Measurements from ENCODE around the gene TRAPPC4. TPM values are rescaled to one million over a fixed set of nuclear protein-coding genes. Genes with fewer than 3 reads are reported as not detected.

Gene TRAPPC4
- total RNA-seq, 1 donor from 2014 or later, result 72.6 TPM

- no peak for DNase-seq (ENCODE audit: low read depth)
- Histone ChIP-seq H3K36me3 (ENCODE audit: control insufficient read depth, insufficient read depth, low read length) (peaks cover 2% of the 10 kb centered on the region), H3K27me3 (ENCODE audit: control insufficient read depth, insufficient read depth, low read length) (no peaks in the 10 kb centered on the region), H3K4me3 (ENCODE audit: low read depth, low read length) (no peak overlapping the region)
- no peak for TF ChIP-seq CTCF (IDR thresholded peaks at IDR 0.05; ENCODE audit: insufficient read depth, low read length, poor library complexity, severe bottlenecking)
Measured at GRCh38 chr11:119028346-119029068, 9.9 kb downstream of the TRAPPC4 start.

GRCh38 chr11:119029069-119029339 is 10.4 kb downstream of the TRAPPC4 start:
- no peak for TF ChIP-seq CTCF (IDR thresholded peaks at IDR 0.05; ENCODE audit: insufficient read depth, low read length, poor library complexity, severe bottlenecking)
- Histone ChIP-seq H3K36me3 (ENCODE audit: control insufficient read depth, insufficient read depth, low read length) (peaks cover 2% of the 10 kb centered on the region), H3K27me3 (ENCODE audit: control insufficient read depth, insufficient read depth, low read length) (no peaks in the 10 kb centered on the region), H3K4me3 (ENCODE audit: low read depth, low read length) (no peak overlapping the region)
- no peak for DNase-seq (ENCODE audit: low read depth)

- Histone ChIP-seq H3K27me3 (ENCODE audit: control insufficient read depth, insufficient read depth, low read length) (no peaks in the 10 kb centered on the region), H3K4me3 (ENCODE audit: low read depth, low read length) (peak overlapping the region; percentile 85), H3K36me3 (ENCODE audit: control insufficient read depth, insufficient read depth, low read length) (peaks cover 2% of the 10 kb centered on the region)
- no peak for TF ChIP-seq CTCF (IDR thresholded peaks at IDR 0.05; ENCODE audit: insufficient read depth, low read length, poor library complexity, severe bottlenecking)
- peak; percentile 62 for DNase-seq (ENCODE audit: low read depth)
Measured at GRCh38 chr11:119029340-119030028, 10.9 kb downstream of the TRAPPC4 start.

GRCh38 chr11:119030029-119030328 is 11.4 kb downstream of the TRAPPC4 start:
- H3K36me3 ChIP-seq (ENCODE audit: control insufficient read depth, insufficient read depth, low read length), result peaks cover 2% of the 10 kb centered on the region
- no peak for DNase-seq (ENCODE audit: low read depth)
- no peak for TF ChIP-seq CTCF (IDR thresholded peaks at IDR 0.05; ENCODE audit: insufficient read depth, low read length, poor library complexity, severe bottlenecking)
- H3K4me3 ChIP-seq (ENCODE audit: low read depth, low read length), result peak overlapping the region; percentile 85
- H3K27me3 ChIP-seq (ENCODE audit: control insufficient read depth, insufficient read depth, low read length), result no peaks in the 10 kb centered on the region

GRCh38 chr11:119030329-119031047 is 11.9 kb downstream of the TRAPPC4 start, which contains the start of gene SLC37A4:
SLC37A4 (minus strand) TSS chr11:119030877.
- H3K27me3 ChIP-seq (ENCODE audit: control insufficient read depth, insufficient read depth, low read length), result no peaks in the 10 kb centered on the region
- TF ChIP-seq CTCF (IDR thresholded peaks at IDR 0.05; ENCODE audit: insufficient read depth, low read length, poor library complexity, severe bottlenecking), result peak; percentile 94
- DNase-seq (ENCODE audit: low read depth), result peak; percentile 97
- H3K36me3 ChIP-seq (ENCODE audit: control insufficient read depth, insufficient read depth, low read length), result peaks cover 2% of the 10 kb centered on the region
- peak within 1 kb of the TSS; percentile 85 for H3K4me3 ChIP-seq (ENCODE audit: low read depth, low read length)

All from kidney epithelial cell (primary cell).